GM12801 (cell line): ENCODE measurements around the gene GNL1.

Source experiments
- TF ChIP-seq, protein P1 (sequence below): IDR thresholded peaks from one replicate; pipeline ENCODE4 v1.5.1; 2011; ENCODE audit warnings: control low read depth; ENCODE audit not compliant: insufficient read length; ENCODE audit errors: extremely low read depth

The GNL1 gene

DNA sequence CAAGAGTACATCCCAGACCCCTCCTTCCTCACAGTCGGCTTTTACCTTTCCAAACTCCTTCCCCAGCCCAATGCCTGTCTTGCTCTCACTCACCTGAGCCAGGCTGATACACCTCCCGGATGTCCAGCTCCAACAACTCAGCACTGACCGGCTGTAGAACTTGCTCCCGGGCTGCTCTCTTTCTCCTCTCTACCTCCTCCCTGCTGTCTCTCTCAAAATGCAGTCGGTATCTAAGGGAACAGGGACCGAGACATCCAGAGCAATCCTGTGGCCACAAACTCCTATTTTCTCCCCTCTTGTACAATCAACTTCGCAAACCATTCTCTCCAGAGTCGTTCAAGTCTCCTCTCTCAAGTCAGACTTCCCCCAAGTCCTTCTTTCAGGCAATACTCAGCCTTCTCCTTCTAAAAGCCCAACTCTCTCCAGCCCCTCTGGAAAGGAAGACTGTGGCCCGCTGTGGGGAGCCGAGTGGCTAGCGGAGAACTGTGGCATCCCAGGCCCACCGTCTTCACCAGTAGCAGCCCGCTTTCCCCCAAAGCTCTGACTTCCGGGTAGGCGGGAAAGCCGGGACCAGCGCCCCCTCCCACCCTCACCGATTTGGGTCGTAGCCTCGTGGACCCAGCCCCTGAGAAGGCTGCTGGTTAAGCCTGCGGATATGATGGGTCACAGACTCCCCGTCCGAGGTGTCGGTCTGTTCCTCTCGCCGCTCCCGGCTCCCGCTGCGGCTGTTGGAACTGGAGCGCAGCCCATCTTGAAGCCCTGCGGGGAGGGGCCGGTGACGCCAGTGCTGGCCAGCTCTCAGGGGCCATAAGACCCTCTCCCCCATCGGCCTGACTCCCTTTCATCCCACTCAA is 1.1 kb downstream of the GNL1 start:
- TF ChIP-seq, protein P1, sequence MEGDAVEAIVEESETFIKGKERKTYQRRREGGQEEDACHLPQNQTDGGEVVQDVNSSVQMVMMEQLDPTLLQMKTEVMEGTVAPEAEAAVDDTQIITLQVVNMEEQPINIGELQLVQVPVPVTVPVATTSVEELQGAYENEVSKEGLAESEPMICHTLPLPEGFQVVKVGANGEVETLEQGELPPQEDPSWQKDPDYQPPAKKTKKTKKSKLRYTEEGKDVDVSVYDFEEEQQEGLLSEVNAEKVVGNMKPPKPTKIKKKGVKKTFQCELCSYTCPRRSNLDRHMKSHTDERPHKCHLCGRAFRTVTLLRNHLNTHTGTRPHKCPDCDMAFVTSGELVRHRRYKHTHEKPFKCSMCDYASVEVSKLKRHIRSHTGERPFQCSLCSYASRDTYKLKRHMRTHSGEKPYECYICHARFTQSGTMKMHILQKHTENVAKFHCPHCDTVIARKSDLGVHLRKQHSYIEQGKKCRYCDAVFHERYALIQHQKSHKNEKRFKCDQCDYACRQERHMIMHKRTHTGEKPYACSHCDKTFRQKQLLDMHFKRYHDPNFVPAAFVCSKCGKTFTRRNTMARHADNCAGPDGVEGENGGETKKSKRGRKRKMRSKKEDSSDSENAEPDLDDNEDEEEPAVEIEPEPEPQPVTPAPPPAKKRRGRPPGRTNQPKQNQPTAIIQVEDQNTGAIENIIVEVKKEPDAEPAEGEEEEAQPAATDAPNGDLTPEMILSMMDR = no peak

DNA sequence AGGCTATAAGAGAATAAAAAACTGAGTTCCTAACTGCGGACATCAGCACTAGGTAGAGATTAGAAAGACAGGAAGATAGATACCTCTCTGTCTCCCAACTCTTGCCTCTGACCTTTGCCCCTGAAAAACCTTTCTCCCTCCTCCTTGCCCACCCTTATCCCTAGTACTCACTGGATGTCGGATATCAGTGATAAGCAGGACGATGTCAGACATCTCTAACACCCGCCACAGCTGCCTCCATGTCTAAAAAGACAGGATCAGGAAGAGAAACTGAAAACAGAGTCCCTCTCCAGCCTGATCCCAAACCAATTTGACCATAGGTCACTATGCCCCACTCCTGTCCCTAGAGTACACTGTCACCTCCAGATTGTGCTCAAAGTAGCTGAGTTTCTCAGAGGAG is 1.9 kb downstream of the GNL1 start:
- TF ChIP-seq, protein P1 = no peak

DNA sequence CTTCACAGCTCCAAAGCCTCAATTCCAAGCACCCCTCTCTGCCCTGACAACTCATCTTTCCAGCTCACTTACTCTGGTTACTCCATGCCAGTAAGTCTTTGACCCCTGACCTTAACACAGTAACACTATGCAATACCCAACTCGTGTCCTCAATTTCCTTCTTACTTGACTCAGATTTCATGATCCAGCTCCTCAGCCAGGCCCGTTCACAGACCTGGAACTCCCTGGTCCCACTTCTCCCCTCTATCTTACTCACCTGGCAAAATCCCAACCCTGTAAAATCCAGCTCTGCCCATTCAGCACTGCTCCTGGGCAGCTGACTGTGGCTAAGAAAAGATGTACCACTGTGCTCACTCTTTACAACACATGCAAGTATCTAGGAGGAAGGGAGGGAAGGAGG is 7.9 kb downstream of the GNL1 start:
- TF ChIP-seq, protein P1 = no peak

- TF ChIP-seq, protein P1 = no peak
These were observed 8.8 kb downstream of the GNL1 start for GRCh38 chr6:30547454-30547853.

- TF ChIP-seq, protein P1 = peak; percentile 58
These were observed 11.5 kb downstream of the GNL1 start for GRCh38 chr6:30544666-30545272.

DNA sequence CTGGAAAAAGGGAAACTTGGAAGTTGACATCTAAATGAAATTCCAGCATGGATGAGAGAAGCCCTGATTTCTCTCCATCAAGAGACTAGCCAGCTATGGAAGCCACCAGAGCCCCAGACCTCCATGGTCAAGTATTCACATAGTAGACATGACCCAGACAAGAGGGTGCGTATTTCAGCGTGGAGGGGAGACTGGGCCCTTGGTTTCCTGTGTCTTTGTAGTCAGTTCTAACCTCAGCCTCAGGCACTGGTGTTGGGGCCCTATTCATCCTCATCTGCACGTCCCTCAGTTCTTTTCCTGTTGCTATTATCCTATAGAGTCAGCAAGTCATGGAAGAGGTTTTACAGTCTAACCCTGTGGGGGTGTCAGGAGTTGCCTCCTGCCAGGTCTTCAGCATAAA is 12.5 kb downstream of the GNL1 start:
- TF ChIP-seq, protein P1 = no peak

DNA sequence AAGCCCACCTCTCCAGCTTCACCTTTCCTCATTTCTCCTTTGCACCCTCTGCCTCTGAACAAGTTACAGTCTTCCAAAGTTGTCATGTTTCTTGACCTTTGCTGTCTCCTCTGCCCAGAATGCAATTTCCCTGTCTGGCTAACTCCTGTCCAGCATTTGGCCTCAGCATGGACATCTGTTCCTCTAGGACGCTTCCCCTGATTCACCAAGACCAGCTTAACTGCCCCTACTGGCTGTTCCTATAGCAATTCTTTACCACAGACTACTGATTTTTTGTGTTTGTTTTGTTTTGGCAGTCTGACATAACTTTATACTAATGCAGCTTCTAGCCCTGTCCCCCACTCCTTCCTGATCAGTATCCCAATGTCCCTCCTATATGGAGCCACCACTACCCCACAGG is 13.4 kb downstream of the GNL1 start:
- TF ChIP-seq, protein P1 = no peak
